Left ventricle myocardium inferior (tissue), 1 donor: ENCODE measurements around the gene CNDP1. TPM values are rescaled to one million over a fixed set of nuclear protein-coding genes. Genes with fewer than 3 reads are reported as not detected.

Source experiments
- DNase-seq: peaks from one replicate; pipeline ENCODE4 v3.0.0-alpha.2; 2020
- H3K27ac ChIP-seq: fragments of 200-600 bp; replicated peaks from 2 replicates; pipeline ENCODE4 v1.8.0; 2021
- H3K27me3 ChIP-seq: fragments of 200-600 bp; 2 replicates; pipeline ENCODE4 v1.8.0; 2021; ENCODE audit warnings: low read depth
- H3K36me3 ChIP-seq: fragments of 200-600 bp; 2 replicates; pipeline ENCODE4 v1.8.0; 2021
- H3K4me1 ChIP-seq: fragments of 200-600 bp; 2 replicates; pipeline ENCODE4 v1.8.0; 2021
- H3K4me3 ChIP-seq: fragments of 200-600 bp; 2 replicates; pipeline ENCODE4 v1.8.0; 2021; ENCODE audit warnings: mild to moderate bottlenecking, moderate library complexity
- H3K9me3 ChIP-seq: fragments of 200-600 bp; replicated peaks from 2 replicates; pipeline ENCODE4 v1.8.0; 2021
- intact Hi-C: fragments of 100-400 bp; cut with micrococcal nuclease; formaldehyde crosslinking; loops from one replicate; pipeline ENCODE4 v1.11.0; 2022
- total RNA-seq: library from RNA; stranded (reverse); fragmentation: NEBNext Ultra II Directional; extraction: Animal tissue kit (Norgen Biotek cat#: 25700); gene quantifications from one replicate; pipeline ENCODE4 v1.2.1, GENCODE V29; 2021
- TF ChIP-seq, protein P1 (sequence below): fragments of 200-600 bp; IDR thresholded peaks from 2 replicates; pipeline ENCODE4 v1.8.0; 2021; ENCODE audit warnings: antibody characterized with exemption, mild to moderate bottlenecking, borderline replicate concordance
- donor health status: DM: no; HTN: yes; CAD: no; lungs with severe emphysema.

CNDP1 gene
- total RNA-seq, 1 donor from 2014 or later = not detected

DNA sequence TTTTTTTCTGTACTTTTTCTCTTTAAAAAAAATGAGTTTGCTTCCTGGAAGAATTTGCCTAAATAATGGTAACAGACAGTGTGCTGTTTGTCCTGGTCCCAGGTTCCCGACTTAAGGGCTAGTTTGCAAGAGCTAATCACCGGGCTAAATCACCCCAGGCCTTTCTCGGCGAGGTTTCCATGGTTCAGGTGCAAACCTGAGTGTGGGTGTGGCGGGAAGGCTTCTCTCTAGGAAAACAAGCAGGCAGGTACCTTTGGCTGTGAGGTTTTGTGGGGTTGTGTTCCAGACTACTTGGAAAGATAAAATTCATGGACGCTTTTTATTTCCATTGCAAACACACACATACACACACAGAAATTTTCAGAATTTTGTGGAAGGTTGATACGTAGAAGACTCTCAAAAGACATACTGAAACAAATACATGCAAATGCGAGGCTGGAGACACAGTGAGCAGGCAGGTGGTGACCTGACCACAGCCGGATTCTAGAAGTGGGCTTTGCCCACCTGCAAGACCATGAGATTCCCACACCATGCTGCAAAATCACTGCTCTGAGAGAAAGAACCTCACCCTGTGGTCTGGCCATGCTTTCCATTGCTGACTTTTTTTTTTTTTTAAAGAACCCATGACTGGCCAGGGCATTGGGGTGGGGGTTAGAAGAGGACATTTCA lies 815 bp downstream of the CNDP1 start:
- no peak for DNase-seq
- intact Hi-C loops = no loop called here
- H3K36me3 ChIP-seq = no peaks in the 10 kb centered on the region
- H3K9me3 ChIP-seq = peaks cover 11% of the 10 kb centered on the region
- no peak overlapping the region for H3K4me3 ChIP-seq
- H3K27me3 ChIP-seq = no peaks in the 10 kb centered on the region
- no peak overlapping the region for H3K27ac ChIP-seq
- TF ChIP-seq, protein P1, sequence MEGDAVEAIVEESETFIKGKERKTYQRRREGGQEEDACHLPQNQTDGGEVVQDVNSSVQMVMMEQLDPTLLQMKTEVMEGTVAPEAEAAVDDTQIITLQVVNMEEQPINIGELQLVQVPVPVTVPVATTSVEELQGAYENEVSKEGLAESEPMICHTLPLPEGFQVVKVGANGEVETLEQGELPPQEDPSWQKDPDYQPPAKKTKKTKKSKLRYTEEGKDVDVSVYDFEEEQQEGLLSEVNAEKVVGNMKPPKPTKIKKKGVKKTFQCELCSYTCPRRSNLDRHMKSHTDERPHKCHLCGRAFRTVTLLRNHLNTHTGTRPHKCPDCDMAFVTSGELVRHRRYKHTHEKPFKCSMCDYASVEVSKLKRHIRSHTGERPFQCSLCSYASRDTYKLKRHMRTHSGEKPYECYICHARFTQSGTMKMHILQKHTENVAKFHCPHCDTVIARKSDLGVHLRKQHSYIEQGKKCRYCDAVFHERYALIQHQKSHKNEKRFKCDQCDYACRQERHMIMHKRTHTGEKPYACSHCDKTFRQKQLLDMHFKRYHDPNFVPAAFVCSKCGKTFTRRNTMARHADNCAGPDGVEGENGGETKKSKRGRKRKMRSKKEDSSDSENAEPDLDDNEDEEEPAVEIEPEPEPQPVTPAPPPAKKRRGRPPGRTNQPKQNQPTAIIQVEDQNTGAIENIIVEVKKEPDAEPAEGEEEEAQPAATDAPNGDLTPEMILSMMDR = no peak
- no peaks in the 10 kb centered on the region for H3K4me1 ChIP-seq

DNA sequence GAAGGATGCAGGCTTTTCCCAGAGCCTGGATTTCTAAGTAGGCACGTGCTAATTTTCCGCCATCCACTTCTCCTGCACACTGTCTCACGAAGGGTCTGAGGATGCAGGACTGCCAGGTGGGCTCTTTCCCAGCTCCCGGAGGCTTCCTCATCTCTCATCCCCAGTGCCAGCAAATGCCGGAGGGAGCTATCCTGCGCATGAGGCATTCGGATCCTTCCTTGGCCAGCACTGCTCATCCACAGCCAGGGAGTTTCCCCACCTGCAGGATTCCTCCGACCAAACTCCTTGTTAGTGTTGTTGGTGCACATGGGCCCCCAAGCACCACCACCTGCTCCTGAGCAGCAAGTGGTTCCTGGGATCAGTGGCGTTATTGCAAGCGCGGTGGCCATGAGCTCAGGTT lies 5.0 kb downstream of the CNDP1 start:
- DNase-seq = no peak
- no peak overlapping the region for H3K27ac ChIP-seq
- TF ChIP-seq, protein P1 = no peak
- no peak overlapping the region for H3K4me3 ChIP-seq
- no peaks in the 10 kb centered on the region for H3K27me3 ChIP-seq
- H3K36me3 ChIP-seq = no peaks in the 10 kb centered on the region
- peaks cover 15% of the 10 kb centered on the region for H3K4me1 ChIP-seq
- intact Hi-C loops = no loop called here
- peaks cover 11% of the 10 kb centered on the region for H3K9me3 ChIP-seq

DNA sequence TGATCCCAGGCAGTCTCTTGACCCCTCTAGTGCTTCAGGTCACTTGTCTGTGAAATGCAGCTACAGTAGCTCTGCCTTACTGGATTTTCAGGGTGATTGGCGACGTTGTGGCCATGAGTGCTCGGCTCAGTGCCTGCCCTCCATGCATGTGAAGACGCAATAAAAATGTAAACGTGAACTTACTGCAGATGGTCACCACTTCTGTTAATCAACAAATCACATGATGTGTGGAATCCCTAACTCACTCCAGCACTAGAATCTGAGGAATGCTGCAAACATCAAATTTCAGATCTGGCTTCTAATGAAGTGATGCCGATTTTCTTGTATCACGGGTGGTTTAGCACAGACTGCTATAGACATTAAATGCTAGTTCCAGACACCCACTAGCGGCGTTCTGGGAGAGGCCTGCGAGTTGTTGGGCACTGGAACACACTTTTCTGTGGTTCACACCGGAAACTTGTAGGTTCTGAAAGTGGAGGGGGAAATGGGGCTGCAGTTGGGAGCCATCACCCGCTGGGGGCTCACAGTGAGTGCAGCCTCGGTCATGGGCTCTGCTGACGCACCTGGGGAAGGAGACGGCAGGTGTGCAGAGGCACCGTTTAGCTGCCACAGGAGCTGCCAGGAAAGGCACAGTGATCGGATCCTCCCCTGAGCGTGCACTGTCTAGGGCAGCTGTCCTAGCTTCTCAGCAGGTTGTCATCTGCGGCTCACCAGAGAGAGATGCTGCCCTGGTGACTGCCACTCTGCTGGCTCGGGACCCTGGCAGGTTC lies 6.5 kb downstream of the CNDP1 start:
- H3K4me1 ChIP-seq = peaks cover 24% of the 10 kb centered on the region
- no peak overlapping the region for H3K4me3 ChIP-seq
- no peak overlapping the region for H3K27ac ChIP-seq
- TF ChIP-seq, protein P1 = no peak
- no peaks in the 10 kb centered on the region for H3K36me3 ChIP-seq
- H3K9me3 ChIP-seq = peaks cover 11% of the 10 kb centered on the region
- intact Hi-C loops = no loop called here
- no peaks in the 10 kb centered on the region for H3K27me3 ChIP-seq
- no peak for DNase-seq

DNA sequence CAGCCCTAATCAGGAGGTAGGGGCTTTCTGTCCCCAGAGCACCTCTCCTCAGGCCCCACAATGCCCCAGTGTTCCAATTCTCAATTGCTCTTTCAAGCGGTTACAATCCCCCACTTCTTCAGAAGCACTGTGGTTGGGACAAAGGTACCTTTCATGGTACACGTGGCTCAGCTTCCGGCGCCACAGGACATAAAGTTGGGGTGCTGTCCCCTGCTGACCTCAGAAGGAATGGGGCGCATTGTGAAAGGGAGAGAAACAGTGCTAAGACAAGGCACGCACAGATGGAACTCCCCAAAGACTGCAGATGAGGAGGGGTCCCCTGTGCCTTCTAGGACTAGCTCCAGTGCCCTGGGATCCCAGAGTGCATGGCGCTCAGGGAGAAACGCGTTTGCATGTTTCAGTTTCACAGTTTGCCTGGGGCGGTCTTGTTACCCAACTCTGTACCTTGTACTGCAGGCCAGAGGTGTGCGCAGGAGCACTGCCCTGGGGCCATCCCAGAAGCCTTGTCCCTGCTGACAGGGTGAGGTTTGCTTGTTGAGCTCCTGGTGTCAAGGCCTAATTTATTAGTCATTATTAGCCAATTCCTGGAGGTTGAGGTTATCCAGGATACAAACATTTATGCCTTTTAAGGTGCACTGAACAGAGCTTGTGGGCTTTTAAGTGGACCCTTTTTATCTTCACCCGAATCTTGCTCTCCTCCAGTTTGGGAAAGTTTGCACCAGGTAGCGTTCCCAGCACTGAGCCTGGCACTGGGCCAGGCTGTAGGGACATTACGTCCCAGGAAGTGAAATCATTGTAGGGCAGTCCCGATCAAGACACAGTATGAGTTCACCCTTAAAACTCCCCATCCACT lies 7.6 kb downstream of the CNDP1 start:
- H3K4me3 ChIP-seq = no peak overlapping the region
- H3K27me3 ChIP-seq = no peaks in the 10 kb centered on the region
- peaks cover 2% of the 10 kb centered on the region for H3K9me3 ChIP-seq
- TF ChIP-seq, protein P1 = no peak
- H3K4me1 ChIP-seq = peaks cover 35% of the 10 kb centered on the region
- DNase-seq = no peak
- intact Hi-C loops = no loop called here
- no peaks in the 10 kb centered on the region for H3K36me3 ChIP-seq
- H3K27ac ChIP-seq = peak overlapping the region; percentile 13

DNA sequence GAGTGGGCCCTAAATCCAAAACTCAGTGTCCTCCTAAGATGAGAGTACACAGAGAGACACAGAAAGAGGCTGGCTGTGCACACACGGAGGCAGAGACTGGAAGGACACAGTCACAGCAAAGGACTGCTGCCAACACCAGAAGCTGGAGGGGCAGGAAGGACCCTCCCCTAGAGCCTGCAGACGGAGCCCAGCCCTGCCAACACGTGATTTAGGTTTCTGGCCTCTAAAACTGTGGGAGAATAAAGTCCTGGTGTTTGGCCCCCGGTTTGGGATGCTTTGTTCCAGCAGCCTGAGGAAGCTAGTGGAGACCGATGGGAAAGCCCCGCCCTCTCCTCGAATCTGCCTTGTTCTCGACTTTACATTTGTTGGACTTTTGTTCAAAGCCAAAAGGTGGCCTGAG lies 10.6 kb downstream of the CNDP1 start:
- H3K9me3 ChIP-seq = peaks cover 20% of the 10 kb centered on the region
- DNase-seq = peak; percentile 42
- TF ChIP-seq, protein P1 = no peak
- H3K27me3 ChIP-seq = no peaks in the 10 kb centered on the region
- intact Hi-C loops = no loop called here
- H3K36me3 ChIP-seq = no peaks in the 10 kb centered on the region
- H3K4me1 ChIP-seq = peaks cover 48% of the 10 kb centered on the region
- peak overlapping the region; percentile 93 for H3K27ac ChIP-seq
- no peak overlapping the region for H3K4me3 ChIP-seq
